NCI-H2227 treated with DMSO at 0.1 percent for 48 hours (cell line): Measurements from ENCODE around the gene CCDC61.
A peak's percentile ranks its signal among the peaks of the same experiment; 100 is the strongest.

Experiments used
- DNase-seq: peaks from one replicate; lab custom pipeline; 2025; lab: John Stamatoyannopoulos, UW

Gene CCDC61

GRCh38 chr19:46015687-46016425, 20.6 kb downstream of the CCDC61 start:
- no peak for DNase-seq

DNA sequence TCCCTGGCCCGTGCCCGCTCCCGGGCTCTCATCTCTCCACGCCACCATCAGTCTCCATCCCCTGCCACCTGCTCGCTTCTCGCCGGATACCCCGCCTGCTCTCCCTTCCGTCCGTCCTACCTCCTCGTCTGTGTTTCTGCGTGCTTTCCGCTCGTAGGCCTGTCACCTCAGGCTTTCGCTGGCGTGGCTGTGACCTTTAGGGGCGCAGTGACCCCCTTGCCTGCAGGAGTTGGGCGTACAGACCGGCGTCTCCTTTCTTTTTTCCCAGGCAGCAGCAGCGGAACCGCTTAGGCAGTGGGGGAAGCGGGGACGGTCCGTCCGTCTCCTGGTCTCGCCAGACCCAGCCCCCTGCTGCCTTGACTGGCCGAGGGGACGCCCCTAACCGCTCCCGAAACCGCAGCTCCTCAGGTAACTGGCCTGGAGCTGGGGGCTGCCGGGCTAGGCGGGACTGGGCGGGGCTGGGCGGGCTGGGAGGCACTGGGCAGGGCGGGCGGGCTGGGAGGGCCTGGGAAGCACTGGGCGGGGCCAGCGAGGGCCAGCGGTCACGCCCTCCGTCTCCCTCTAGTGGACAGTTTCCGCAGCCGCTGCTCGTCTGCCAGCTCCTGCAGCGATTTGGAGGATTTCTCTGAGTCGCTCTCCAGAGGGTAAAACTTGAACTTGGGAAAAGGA, 21.3 kb downstream of the CCDC61 start:
- DNase-seq: peak; percentile 59

DNA sequence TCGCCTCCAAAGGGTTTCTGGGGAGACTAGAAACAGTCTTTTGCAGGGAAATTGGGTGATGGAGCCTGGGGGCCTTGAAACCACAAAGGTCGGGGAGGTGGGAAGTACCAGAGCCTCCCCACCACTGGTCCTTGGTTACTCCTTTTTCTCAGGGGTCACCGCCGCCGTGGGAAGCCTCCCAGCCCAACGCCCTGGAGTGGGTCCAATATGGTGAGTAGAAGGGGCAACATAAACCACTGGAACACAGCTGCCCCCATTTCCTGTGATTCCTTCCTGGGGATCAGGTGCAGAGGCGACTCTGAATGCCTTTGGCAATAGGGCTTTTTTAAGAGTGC, 21.8 kb downstream of the CCDC61 start:
- no peak for DNase-seq

DNA sequence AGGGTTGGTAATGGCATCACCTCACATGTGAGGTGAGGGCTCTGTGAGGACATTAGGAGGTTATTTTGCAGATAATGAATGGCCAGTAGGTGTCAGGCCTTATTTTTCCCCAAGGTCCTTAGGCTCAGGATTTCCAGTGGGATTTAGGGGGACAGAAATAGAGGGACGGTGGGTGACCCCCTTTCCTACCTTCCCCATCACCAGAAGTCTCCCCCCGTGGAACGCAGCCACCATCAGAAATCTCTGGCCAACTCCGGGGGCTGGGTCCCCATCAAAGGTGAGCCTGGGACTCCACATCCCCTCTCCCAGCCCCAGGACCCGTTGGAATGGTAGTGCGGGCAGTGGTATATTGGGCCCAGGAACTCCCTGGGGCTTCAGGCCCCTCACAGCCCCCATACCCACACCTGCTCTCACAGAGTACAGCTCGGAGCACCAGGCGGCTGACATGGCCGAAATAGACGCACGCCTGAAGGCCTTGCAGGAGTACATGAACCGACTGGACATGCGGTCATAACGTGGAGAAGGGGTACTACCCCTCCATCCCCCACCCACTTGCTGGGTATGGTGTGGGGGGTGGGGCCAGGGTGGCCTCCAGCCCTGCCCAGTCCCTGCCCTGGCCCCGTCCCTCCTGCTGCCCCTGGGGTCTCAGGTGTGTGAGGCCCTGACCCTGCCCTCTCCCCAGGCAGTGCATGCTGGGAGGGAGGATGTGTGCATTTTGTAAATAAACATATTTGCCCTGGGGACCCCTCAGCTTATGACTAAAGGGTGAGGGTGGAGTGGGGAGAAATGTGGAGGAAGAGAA, 22.8 kb downstream of the CCDC61 start:
- no peak for DNase-seq

DNA sequence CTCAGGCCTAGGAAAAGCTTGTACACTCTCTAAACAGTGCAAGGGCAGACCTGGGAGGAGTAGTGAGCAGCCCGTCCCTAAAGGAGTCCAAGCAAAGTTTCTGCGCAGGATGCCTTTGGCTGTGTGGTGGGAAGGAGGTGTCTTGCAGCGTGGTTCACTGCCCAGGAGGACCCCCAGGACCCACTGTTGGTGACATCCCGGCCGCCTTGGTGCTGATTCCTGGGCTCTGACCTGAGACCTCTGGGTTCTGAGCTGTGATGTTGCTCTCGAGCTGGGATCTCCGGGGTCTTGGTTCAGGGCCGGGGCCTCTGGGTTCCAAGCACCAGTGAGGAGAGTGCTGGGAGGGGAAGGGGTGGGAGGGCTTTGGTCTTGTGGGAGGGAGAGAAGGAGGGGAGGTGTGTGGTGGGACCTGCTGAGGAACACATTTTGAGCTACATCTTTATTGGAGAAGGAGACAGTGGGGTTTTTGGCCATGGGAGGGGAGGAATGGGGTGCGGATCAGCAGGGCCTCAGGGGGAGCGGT, 23.5 kb downstream of the CCDC61 start:
- DNase-seq: no peak

DNA sequence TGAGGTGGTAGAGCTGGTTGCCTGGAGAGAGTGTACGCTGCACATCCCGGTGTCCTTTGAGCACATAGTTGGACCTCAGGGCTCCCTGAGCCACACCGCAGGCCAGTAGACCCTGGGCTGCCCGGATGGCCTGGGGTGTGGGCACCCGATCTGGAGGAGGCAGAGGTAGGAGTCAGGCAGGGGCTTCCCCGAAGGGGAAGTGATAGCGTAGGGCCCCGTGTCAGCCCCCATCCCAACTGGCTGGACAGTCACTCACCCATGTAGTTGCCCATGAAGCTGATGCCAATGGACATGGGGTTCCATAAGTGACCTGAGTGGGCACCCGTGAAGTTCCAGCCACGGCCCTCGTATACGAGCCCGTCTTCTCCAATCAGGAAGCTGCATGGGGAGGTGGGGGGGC, 24.0 kb downstream of the CCDC61 start:
- no peak for DNase-seq

DNA sequence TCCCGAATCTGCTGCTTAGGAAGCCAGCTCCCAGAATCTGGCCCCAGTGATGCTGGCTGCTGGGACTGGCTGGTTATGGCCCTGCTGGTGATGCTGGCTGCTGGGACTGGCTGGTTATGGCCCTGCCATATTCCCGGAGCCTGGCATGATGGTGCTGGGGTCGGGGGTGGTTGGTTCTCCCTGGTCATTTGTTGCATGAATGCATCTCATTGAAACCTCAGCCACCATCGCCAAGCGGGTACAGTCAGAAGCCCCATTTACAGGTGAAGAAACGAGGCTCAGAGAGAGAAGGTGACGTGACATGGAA, 25.5 kb downstream of the CCDC61 start:
- no peak for DNase-seq

GRCh38 chr19:46021531-46022041, 26.3 kb downstream of the CCDC61 start:
- DNase-seq: no peak

- DNase-seq: no peak
These were observed 26.8 kb downstream of the CCDC61 start for GRCh38 chr19:46022061-46022430.

- DNase-seq: no peak
These were observed 27.4 kb downstream of the CCDC61 start, which contains the start of gene PGLYRP1 for GRCh38 chr19:46022431-46023310. Gene PGLYRP1 (minus strand): TSS chr19:46023053. CDS start chr19:46023021, 32 bp downstream.

DNA sequence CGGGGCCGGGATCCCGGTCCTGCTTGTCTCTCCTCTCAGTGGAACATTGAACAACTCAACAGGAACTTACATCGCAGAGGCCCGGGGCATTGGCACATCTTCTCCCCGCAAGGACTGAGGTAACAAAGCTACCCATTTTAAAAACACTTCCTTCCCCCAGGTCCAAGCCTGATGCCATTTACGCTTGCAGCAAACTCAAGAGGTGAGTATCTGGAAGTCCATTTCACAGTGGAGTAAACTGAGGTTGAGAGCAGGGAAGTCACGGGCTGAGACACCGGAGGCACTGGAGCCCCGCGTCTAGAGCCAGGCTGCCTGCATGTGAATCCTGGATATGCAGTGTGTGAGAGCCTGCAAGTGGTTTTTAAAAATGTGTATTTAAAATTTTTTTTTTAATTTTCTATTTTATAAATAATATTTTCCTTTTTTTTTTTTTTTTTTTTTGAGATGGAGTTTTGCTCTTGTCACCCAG, 28.1 kb downstream of the CCDC61 start:
- DNase-seq: no peak

DNA sequence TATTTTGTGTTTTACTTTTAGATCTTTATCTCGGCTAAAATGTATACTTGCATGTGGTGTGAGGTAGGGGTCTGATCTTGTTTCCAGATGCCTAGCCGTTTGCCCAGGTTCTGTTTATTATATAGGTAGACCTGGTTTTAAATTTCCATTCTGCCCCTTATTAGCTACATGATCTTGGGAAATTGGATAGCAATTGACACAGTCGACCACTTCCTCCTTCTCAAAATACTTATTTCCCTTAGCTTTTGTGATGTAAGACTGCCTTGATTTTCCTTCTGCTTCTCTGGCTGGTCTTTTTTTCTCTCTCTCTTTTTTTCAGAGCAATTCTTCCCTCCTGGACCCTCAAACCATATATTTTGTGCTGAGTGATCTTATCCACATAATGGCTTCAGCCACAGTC, 30.6 kb downstream of the CCDC61 start:
- no peak for DNase-seq

- no peak for DNase-seq
These were observed 35.7 kb downstream of the CCDC61 start for GRCh38 chr19:46030812-46031550.

GRCh38 chr19:46031781-46032596, 36.7 kb downstream of the CCDC61 start:
- DNase-seq: no peak

- no peak for DNase-seq
These were observed 37.3 kb downstream of the CCDC61 start for GRCh38 chr19:46032597-46033025.

- DNase-seq: no peak
These were observed 38.1 kb downstream of the CCDC61 start for GRCh38 chr19:46033401-46033800.

- DNase-seq: no peak
These were observed 40.3 kb downstream of the CCDC61 start for GRCh38 chr19:46035546-46035945.

- no peak for DNase-seq
These were observed 40.9 kb downstream of the CCDC61 start for GRCh38 chr19:46035986-46036743.

DNA sequence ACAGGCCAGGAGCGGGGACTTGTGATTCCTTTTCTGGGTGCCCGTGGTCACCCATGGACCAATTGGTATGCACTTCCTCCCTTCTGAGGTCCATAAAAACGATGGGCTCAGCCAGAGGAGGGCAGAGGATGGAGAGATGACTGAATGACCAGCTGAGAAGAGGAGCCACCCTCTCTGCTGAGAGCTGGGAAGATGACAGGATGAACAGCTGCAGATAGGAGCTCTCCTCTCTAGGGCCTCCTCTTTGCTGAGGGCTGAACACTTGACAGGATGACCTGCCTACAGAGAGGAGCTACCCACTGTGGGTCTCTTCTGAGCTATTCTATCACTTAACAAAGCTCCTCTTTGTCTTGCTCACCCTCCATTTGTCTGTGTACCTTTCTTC, 41.5 kb downstream of the CCDC61 start:
- no peak for DNase-seq
